Measurements from ENCODE around the gene NAXD. TPM values are rescaled to one million over a fixed set of nuclear protein-coding genes. Genes with fewer than 3 reads are reported as not detected.

Gene NAXD
- total RNA-seq, 4 donors from 2014 or later = 14.5 to 25.2 (median 17.4) TPM

DNA sequence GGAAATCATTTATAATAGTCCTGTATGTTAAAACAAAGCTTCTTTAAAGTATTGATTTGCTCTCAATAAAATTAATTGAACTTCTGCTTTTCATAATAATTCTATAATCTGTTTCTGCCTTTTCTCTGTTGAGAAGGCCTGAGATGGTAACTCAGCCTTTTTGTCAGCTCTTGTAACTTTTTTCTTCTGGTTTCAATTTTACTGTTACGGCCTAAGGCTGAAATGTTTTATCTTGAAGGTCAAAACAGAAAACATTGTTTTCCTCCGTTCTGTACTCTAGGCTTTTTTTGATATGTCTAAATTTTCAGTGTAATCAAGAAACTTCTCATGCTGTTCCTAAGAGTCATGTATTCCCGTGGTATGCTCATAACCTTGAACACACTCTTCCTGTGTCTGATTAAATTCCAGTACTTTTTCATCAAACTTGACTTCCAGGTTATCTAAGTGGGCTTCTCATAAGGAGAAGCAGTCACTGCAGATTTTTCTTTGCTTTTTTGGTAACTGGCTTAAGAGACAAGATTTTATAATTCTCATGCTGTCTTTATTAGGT, 7.6 kb upstream of the NAXD start:
- DNase-seq = no peak
- Histone ChIP-seq H3K9me3 (no peaks in the 10 kb centered on the region), H3K4me3 (no peak overlapping the region), H3K4me1 (peaks cover 0 to 17% (median 0%) of the 10 kb centered on the region in 3 donors), H3K27me3 (no peaks in the 10 kb centered on the region), H3K27ac (no peak overlapping the region), H3K36me3 (no peaks in the 10 kb centered on the region)
- intact Hi-C loops (cut with DNase I) = no loop called here
- no peak for TF ChIP-seq POLR2A (IDR thresholded peaks at IDR 0.05)
- TF ChIP-seq, protein P1, sequence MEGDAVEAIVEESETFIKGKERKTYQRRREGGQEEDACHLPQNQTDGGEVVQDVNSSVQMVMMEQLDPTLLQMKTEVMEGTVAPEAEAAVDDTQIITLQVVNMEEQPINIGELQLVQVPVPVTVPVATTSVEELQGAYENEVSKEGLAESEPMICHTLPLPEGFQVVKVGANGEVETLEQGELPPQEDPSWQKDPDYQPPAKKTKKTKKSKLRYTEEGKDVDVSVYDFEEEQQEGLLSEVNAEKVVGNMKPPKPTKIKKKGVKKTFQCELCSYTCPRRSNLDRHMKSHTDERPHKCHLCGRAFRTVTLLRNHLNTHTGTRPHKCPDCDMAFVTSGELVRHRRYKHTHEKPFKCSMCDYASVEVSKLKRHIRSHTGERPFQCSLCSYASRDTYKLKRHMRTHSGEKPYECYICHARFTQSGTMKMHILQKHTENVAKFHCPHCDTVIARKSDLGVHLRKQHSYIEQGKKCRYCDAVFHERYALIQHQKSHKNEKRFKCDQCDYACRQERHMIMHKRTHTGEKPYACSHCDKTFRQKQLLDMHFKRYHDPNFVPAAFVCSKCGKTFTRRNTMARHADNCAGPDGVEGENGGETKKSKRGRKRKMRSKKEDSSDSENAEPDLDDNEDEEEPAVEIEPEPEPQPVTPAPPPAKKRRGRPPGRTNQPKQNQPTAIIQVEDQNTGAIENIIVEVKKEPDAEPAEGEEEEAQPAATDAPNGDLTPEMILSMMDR (IDR thresholded peaks at IDR 0.05) = no peak
- WGBS, 2 donors = 75 to 77% methylated on average over 3 of the region's 3 CpGs

DNA sequence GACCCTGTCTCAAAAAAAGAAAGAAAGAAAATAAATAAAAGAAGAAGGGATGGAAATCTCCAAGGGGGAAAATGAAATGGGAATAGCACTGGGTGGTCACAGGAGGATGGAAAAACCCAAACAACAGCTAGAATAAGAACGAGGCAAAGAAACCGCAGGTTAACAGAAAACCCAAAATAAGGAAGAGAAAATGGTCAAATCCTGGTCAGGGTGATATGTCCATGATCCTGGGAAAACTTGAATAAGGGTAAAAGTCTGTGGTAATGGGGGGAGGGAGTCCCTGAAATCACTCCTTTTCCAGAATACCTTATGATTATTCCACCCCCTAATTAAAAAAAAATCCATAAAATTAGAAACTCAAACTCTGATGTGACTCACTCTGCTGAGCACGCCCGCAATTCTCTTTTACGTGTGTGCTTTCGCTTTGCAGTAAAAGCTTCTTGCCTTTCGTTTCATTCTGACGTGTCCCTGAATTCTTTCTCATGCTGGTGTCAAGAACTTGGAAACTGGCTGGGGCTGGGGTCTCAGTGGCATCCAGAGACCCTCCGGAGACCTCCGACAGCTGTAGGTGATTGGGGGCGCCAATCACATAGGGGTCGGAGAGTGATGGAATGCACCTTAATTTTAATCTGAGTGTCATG, 4.3 kb upstream of the NAXD start:
- H3K36me3 ChIP-seq = no peaks in the 10 kb centered on the region
- no peak overlapping the region for H3K27ac ChIP-seq
- no peaks in the 10 kb centered on the region for H3K9me3 ChIP-seq
- intact Hi-C loops (cut with DNase I) = loop anchor here (10.0 kb wide), 1 partner anchor 104 kb away; the partner anchor contains the start of gene ING1
- H3K4me3 ChIP-seq = peak overlapping the region in 1 of 4 donors; percentile 6
- WGBS, 2 donors = 56 to 65% methylated on average over 12 of the region's 12 CpGs
- H3K4me1 ChIP-seq = peaks cover 5 to 25% (median 5%) of the 10 kb centered on the region in 3 donors
- H3K27me3 ChIP-seq = no peaks in the 10 kb centered on the region
- DNase-seq = no peak
- TF ChIP-seq, protein P1 (IDR thresholded peaks at IDR 0.05) = no peak
- no peak for TF ChIP-seq POLR2A (IDR thresholded peaks at IDR 0.05)

DNA sequence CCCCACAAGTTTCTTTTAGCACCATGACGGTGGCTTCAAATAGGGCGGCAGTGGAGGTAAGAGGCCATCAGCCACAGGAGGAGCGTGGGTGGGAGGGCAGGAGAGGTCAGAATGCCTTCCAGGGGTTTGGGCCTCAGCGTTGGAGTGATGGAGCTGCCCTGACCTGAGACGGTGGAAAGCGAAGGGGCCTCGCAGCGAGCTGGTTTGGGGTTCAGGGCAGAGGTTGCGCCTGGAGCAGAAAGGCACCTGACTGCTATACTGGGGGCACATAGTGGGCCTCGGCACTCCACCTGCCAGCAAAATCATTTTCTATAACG, 382 bp upstream of the NAXD start:
- intact Hi-C loops (cut with DNase I) = loop anchor here (10.0 kb wide), 1 partner anchor 100 kb away; the partner anchor contains the start of gene ING1
- H3K4me1 ChIP-seq = peaks cover 16 to 53% (median 19%) of the 10 kb centered on the region in 3 donors
- WGBS, 2 donors = 82 to 84% methylated on average over 6 to 9 of the region's 11 CpGs
- no peaks in the 10 kb centered on the region for H3K36me3 ChIP-seq
- no peaks in the 10 kb centered on the region for H3K9me3 ChIP-seq
- DNase-seq = no peak
- H3K27ac ChIP-seq = peak overlapping the region; percentile 89 to 96 (median 93)
- peak overlapping the region; percentile 71 to 97 (median 85) for H3K4me3 ChIP-seq
- no peaks in the 10 kb centered on the region for H3K27me3 ChIP-seq
- TF ChIP-seq, protein P1 (IDR thresholded peaks at IDR 0.05) = no peak
- TF ChIP-seq POLR2A (IDR thresholded peaks at IDR 0.05) = no peak

DNA sequence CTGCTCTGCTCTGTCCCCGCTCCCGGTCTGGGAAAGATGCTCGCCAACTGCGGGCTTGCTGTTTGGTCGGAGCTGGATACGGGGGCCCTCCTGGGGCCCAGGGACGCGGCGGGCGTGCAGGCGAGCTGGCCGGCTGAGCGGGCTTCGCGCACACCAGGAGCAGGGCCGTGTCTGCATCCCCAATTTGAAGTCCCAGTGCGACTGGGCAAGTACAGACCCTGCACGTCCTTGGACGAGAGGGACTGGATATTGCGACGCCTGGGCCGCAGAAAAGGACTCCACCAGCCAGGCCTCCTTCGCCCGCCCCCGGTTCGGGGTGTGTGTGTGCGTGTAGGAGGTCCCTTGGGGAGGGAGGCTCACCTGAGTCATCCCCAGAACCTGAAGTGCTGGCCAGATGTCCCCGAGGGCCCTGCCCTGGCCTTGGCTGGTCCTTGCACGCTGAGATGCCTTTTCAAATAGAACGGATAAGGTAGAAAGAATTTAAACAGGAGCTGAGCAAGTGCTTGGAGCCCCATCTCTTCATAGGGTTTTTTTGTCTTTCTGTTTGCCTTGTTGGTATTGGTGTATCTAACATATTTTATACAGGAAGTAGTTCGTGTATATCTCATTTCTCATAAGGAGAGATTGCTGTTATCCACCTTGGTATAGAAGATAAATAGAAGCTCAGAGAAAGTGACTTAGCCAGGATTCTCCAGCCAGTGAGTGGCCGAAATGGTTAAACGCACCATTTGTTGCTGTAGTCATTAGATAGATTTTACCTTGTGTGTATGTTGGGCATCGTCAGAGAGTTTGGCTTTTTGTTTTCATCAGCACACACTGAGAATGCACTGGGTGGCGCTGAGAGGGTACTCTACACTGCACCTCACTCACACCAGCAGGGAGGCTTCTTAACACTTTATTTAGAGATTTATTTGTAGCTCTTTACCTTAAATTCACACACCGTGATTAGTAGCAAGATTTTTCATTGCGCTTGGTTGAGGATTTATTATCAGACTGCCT, 1.1 kb downstream of the NAXD start:
- H3K4me1 ChIP-seq = peaks cover 16 to 56% (median 19%) of the 10 kb centered on the region in 3 donors
- H3K4me3 ChIP-seq = peak overlapping the region; percentile 71 to 97 (median 85)
- no peak for DNase-seq
- intact Hi-C loops (cut with DNase I) = loop anchor here (10.0 kb wide), 1 partner anchor 98 kb away; the partner anchor contains the start of gene ING1
- H3K27ac ChIP-seq = peak overlapping the region; percentile 89 to 96 (median 93)
- no peaks in the 10 kb centered on the region for H3K27me3 ChIP-seq
- H3K36me3 ChIP-seq = no peaks in the 10 kb centered on the region
- no peaks in the 10 kb centered on the region for H3K9me3 ChIP-seq
- TF ChIP-seq, protein P1 (IDR thresholded peaks at IDR 0.05) = no peak
- peak in 3 of 4 donors; percentile 34 to 59 (median 37) for TF ChIP-seq POLR2A (IDR thresholded peaks at IDR 0.05)
- 9 to 30% methylated on average over 9 to 15 of the region's 37 CpGs for WGBS, 2 donors

Data from esophagus squamous epithelium (tissue), 5 donors.